HG02870 (cell line): ENCODE measurements around the gene FMN2.
"Not testable (repeated sequence)": the region's sequence is repeated elsewhere in the genome, so short reads cannot be mapped to it uniquely, and the experiment has no call there.

Experiments
- ATAC-seq: cut with Tn5 transposase; IDR thresholded peaks from one replicate; pipeline ENCODE4 v1.9.1; 2021; ENCODE audit warnings: mild to moderate bottlenecking, moderate library complexity; ENCODE audit not compliant: unreplicated experiment

FMN2 gene

DNA sequence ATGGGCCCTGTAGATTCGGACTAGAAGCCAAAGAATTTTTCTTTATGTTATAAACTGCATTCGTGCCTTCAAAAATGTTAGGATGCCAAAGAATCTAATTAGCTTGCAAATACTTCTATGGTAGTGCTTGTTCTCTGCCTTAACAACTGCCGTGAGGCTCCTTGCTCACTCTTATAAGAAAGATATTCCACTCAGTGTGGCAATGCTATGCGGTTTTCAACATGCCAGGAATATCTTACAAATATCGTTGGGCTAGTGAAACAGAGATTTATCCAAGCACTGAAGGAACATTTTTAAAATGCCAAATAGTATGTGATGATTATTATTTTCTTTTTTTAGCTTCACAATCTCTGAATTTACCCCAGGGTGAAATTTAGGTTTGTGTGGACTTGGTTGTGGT, 322.0 kb downstream of the FMN2 start:
- no peak for ATAC-seq

- ATAC-seq = no peak
These were observed 322.6 kb downstream of the FMN2 start for GRCh38 chr1:240414237-240414636.

- ATAC-seq = not testable (repeated sequence)
These were observed 323.3 kb downstream of the FMN2 start for GRCh38 chr1:240415011-240415410.

GRCh38 chr1:240415532-240415931, 323.8 kb downstream of the FMN2 start:
- ATAC-seq = no peak

DNA sequence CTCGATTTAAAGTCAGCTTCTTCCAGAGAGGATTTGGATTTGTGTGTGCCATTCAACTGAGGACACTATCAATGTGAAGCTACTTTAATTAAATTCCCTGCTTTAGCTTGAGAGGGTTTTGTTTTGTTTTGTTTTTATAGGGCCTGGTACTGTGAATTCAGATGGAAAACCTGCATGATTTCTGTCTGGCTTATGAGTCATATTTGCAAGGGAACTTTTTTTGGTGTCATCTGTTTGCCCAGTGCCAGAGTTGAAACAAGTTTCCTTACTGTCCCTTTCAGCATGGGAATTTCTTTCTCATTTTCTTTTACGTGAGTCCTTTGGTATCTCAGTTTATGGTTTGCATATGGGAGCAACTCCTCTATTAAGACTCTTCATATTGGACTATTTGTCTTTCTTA, 325.6 kb downstream of the FMN2 start:
- ATAC-seq = no peak

DNA sequence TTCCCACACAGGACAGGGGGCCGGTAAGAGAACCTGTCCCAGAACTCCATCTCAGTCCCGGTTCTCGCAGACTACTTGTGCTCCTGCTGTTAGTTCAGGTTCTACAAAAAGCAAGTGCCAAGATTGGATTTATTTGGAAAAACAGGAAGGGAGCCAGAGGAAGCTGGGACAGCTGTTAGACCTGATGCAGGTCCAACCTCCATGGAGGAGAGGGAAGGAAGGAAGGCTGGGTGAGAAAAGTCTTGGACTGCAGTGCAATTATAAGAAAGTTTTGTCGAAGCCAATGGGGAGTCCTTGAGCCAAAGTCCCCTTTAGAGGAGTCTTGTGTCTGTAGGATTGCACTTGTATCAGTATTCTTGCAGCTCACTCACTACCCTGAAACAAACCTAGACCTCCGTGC, 329.1 kb downstream of the FMN2 start:
- no peak for ATAC-seq

DNA sequence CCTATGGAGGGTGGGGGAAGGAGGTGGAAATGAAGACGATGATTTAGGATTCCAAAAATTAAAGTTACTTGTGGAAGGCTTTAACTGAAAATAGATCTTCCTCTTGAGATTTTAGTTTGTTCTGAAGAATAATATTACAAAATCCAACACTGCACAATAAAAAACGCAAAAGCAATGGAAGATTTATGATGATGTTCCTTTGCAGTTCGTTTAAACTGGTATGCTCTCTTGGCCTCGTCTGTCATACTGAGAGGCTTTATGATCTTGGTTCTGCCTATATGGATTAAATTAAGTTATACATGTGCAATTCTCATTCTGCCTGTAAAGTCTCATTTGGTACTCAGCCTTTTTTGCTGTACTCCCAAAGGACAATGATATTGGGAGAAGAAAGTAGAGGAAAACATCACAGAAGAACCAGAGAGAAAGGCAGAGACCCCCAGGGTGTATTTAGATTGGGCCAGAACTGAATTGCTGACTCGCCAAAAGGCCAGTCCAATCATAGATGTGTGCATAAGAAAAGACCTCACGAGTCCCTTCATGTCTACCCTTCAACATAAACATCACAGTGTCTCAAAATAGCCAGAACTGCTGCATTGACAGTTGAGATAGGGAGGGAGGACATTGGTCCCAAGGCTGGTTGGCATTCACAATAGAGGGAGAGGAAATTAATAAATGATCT, 331.7 kb downstream of the FMN2 start:
- ATAC-seq = no peak

DNA sequence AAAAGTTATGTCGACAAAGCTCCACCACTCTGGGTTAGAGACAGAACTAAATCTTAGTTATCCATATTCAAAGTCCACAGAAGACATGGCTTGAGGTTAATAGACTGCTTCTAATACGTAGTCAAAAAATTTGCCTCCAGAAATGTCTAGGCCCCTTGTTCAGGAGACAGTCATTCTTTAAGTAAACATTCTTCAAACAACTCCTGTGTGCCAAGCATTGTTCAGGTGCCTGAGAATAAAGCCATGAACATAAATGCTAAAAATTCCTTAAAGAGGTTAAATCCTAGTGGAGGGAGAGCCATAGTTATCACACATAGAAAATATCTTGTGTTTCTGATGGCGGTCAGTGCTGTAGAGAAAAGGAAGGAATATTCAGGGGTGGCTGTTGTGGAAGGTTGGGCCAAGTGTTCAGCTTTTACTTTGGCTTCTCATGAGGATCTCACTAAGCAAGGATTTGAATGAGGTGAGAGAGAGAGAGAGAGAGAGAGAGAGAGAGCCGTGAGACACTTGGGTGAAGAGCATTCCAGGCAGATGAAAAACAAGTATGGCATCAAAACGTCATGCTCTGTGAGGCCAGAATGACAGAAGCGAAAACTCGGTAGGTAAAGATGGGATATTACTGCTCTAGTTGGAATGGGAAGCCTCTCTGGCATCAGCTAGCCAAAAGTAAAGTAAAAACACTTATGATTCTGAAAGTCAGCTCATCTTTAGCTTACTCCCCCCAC, 333.2 kb downstream of the FMN2 start:
- ATAC-seq = no peak

- ATAC-seq = no peak
These were observed 334.4 kb downstream of the FMN2 start for GRCh38 chr1:240426051-240426450.

DNA sequence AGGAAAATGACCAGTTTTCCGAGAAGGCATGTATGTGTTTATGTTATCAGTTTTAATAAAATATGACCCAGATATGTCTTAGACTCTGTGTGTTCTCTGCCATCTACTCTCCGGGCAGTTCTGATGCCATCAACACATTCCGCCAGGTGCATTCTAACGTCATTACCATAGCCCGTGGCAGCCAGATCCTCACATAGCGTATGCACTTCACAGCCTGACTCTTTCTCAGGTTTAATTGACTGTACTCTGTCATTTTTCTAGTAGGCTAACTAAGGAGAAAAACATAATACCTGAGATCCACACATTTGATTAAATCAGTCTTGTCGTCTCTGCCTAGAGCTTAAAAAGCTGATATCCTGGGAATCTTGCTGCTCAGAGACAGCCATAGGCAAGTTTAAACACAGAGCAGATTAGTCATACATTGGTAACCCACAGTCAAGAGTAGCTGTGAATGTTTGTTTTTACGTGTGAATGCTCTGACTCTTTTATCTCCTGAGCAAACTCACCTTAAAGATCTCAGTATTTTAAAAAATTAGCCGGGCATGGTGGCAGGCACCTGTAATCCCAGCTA, 344.4 kb downstream of the FMN2 start:
- ATAC-seq = no peak

GRCh38 chr1:240441669-240442068, 350.0 kb downstream of the FMN2 start:
- no peak for ATAC-seq

- ATAC-seq = no peak
These were observed 353.7 kb downstream of the FMN2 start for GRCh38 chr1:240445369-240445768.

DNA sequence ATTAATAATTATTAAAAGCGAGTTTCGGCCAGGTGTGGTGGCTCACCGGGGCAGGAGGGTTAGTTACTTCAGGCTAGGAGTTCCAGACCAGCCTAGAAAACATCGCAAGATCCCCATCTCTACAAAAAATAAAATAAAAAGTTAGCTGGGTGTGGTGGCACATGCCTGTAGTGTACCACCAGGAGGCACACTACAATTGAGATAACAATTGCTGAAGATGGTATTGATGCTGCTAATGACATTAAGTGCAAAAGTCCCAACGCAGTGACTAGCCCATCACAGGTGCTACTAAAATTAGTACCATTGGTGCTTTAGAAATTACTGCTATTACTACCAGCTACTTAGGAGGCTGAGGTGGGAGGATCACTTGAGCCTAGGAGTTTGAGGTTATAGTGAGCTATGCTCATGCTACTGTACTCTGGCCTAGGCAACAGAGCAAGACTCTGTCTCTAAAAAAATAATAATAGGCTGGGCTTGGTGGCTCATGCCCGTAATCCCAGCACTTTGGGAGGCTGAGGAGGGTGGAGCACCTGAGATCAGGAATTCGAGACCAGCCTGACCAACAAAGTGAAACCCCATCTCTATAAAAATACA, 363.6 kb downstream of the FMN2 start:
- ATAC-seq = no peak

DNA sequence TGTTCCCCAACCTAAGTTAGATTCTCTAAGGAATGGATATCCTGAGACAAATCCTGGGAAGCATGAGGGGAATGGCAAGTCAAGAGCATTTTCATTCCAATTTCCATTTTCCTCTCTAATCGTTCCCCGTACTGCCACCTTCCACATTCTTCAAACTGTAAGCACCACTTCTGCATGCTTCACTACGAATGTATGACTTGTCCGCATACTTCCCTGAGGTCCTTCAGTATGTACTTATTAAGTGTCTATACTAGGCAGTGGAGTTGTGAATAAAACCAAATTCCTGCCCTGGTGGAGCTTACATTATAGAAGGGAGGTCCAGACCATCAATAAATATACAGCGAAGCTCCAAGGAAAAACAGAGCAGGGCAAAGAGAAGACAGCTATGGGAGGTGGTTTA, 365.5 kb downstream of the FMN2 start:
- no peak for ATAC-seq

- no peak for ATAC-seq
These were observed 370.6 kb downstream of the FMN2 start for GRCh38 chr1:240462277-240462676.

DNA sequence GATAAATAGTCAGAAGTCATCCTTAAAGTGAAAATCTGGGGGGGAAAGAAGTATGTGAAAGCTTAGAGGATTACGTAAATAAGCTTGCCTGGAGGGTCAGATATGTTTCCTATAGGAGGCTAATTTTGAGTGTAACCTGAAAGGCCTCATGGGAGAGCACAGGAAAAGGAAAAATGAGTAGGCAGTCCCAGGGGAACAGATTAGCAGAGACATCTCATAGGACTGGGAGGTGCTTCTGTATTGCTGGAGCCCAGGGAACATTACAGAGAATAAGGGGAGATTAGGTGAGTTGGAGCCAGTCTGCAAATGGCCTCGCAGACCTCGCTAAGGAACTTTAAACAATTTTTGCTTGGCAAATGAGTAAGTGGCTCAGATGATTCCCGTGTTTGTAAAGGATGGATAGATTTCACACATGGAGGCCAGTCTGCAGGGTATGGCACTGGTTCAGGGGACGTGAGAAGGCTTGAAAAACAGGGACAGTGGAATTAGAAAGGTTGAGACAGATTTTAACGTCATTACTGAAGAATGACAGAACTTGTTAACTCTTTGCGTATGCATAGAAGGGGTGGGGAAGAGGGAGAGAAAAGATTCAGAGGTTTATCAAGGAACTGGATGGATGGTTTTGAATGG, 371.2 kb downstream of the FMN2 start:
- no peak for ATAC-seq

DNA sequence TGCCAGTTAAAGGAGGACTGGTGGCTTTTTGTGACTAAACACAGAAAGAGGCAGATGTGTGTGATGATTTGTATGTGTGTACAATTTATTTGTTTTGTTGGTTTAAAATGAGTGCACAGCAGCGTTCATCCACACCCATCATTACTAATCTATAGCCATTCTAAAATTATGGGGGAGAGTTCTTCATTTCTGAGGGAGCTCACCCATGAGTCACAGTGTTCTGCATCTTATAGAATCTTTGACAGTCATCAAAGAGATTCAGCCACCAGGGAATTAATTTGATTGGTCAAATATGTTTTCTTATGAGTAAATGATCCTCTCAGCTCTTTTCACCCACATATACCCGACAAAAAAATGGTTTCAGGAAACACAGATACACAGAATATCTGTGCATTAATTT, 372.4 kb downstream of the FMN2 start:
- ATAC-seq = no peak

- ATAC-seq = no peak
These were observed 373.9 kb downstream of the FMN2 start for GRCh38 chr1:240465531-240465940.

DNA sequence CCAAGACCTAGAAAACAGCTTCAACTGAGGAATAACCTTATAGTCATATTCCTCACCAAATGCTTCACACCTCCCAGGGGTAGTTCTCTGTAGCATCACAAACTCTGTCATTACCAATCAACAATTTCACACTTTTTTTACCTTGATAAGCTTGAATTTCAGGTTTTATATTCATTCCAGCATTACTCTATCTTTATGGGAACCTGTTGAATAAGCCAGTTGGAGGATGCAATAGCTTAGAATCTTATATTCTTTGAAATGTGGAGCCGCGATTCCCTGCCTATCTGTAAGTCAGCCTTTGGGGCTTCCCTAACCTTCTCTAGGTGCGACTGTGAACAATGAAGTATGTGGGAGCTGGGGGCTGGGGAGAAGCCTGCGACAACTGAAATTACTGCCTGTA, 374.8 kb downstream of the FMN2 start:
- no peak for ATAC-seq

DNA sequence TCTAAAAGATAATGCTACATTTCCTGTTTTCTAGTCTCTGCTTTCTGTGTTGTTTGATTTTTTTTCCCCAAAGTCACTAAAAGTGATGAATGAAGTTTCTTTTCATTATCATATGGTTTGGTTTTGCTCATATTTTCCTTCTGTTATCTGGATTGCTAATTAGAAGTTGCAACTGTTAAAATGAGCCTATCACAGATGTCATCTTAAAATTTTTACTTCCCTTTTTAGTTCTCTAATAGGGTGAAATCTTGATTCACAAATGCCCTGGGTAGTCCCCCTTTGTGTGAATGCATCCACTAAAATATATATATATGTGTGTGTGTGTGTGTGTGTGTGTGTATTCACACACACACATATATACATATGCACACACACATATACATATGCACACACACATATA, 376.2 kb downstream of the FMN2 start:
- ATAC-seq = no peak

DNA sequence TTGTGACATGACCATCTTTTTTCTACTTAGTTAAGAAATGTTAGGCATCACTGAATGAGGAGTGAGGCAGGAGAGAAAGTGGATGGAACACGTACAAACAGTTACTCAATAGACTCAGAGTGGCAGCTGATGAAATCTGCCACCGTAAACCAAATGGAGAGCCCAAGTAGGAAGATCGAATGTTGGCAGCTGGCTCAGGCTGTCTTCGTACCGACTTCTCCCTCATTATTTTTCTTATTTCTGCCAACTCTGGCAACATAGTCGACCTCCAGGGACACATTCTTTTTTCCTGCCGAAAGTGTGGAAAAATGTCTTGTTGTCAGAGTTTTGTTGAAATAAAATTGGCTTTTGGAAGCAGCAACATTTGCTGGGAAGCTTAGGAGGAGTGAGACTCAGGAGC, 377.0 kb downstream of the FMN2 start:
- ATAC-seq = no peak
